ENCODE measurements around the gene MRTFB. TPM values are rescaled to one million over a fixed set of nuclear protein-coding genes. Genes with fewer than 3 reads are reported as not detected.
"Not testable (repeated sequence)": the region's sequence is repeated elsewhere in the genome, so short reads cannot be mapped to it uniquely, and the experiment has no call there.

Gene MRTFB
- total RNA-seq, 1 experiment from 2014 or later: 67.3 TPM

DNA sequence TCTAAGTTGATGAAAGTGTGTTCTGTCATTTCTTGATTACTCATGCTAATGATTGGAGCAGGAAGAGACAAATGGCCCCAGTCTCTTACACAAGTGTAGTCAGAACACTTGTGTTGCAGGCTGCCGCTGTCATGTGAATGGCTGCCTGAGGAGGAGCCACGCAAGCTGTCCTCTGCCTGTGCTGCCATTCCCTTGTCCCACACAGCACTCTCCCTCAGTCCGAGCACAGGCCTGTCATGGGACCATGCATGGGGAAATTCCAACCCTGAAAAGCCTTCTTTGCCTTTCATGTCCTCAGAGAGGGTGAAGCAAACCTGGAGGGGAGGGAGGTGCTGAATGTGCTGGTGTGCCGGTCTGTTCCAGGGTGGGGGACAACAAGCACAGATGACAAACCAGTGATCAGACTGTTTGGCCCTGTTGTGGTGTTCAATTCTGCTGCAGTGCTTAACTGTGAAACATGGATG, 109.4 kb downstream of the MRTFB start:
- Mint-ChIP-seq H3K4me1 (ENCODE audit: low read depth, unreplicated experiment) (no peaks in the 10 kb centered on the region), H3K36me3 (ENCODE audit: insufficient read depth, unreplicated experiment) (no peaks in the 10 kb centered on the region), H3K4me3 (ENCODE audit: low read depth, unreplicated experiment) (no peak overlapping the region), H3K27ac (ENCODE audit: unreplicated experiment) (no peak overlapping the region), H3K27me3 (ENCODE audit: unreplicated experiment) (no peaks in the 10 kb centered on the region), H3K9me3 (ENCODE audit: low read depth, unreplicated experiment) (no peaks in the 10 kb centered on the region)
- TF ChIP-seq, protein P1, sequence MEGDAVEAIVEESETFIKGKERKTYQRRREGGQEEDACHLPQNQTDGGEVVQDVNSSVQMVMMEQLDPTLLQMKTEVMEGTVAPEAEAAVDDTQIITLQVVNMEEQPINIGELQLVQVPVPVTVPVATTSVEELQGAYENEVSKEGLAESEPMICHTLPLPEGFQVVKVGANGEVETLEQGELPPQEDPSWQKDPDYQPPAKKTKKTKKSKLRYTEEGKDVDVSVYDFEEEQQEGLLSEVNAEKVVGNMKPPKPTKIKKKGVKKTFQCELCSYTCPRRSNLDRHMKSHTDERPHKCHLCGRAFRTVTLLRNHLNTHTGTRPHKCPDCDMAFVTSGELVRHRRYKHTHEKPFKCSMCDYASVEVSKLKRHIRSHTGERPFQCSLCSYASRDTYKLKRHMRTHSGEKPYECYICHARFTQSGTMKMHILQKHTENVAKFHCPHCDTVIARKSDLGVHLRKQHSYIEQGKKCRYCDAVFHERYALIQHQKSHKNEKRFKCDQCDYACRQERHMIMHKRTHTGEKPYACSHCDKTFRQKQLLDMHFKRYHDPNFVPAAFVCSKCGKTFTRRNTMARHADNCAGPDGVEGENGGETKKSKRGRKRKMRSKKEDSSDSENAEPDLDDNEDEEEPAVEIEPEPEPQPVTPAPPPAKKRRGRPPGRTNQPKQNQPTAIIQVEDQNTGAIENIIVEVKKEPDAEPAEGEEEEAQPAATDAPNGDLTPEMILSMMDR (IDR thresholded peaks at IDR 0.05; ENCODE audit: unreplicated experiment): no peak
- DNase-seq: no peak
- CTCF ChIA-PET: no interaction called here
- no TSS peak for BruUV-seq (replicated peaks)
- intact Hi-C loops (cut with micrococcal nuclease; ENCODE audit: unreplicated experiment): loop anchor here (10.0 kb wide), 1 partner anchor 226 kb away; no protein-coding TSS in a partner anchor

DNA sequence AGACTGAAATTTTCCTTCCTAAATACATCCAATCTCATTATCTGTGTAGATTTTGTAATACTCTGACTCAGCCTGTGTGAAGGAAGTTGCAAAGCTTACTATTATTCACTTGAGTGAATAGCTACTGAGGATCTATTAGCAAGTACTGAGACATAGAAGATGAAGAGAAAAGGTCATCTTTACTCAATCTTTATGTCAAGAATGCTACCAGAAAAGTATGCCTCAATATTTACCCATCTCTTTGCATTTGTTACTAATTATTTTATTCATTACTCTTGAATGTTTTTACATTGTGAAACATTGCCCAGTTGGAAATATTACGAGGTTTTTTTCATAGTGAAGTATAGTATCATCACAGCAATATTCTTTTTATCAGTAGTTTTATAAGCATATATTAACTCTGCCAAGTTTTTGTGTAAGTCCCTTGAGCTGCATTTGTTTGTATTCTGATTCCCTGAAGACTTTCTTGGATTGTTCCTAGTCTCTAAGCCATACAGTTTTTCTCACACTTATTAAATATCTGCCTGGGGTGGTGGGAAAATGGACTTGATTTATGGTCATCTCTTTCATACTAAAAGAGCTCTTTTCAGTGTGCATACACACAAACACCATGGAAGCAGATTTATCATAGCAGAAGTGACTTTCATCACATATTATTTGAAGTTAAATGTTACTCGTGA, 110.4 kb downstream of the MRTFB start:
- Mint-ChIP-seq H3K4me3 (ENCODE audit: low read depth, unreplicated experiment) (no peak overlapping the region), H3K27me3 (ENCODE audit: unreplicated experiment) (no peaks in the 10 kb centered on the region), H3K9me3 (ENCODE audit: low read depth, unreplicated experiment) (no peaks in the 10 kb centered on the region), H3K27ac (ENCODE audit: unreplicated experiment) (no peak overlapping the region), H3K36me3 (ENCODE audit: insufficient read depth, unreplicated experiment) (no peaks in the 10 kb centered on the region), H3K4me1 (ENCODE audit: low read depth, unreplicated experiment) (peaks cover 9% of the 10 kb centered on the region)
- BruUV-seq (replicated peaks): no TSS peak
- TF ChIP-seq, protein P1 (IDR thresholded peaks at IDR 0.05; ENCODE audit: unreplicated experiment): no peak
- DNase-seq: no peak
- CTCF ChIA-PET: no interaction called here
- intact Hi-C loops (cut with micrococcal nuclease; ENCODE audit: unreplicated experiment): loop anchor here (10.0 kb wide), 1 partner anchor 227 kb away; no protein-coding TSS in a partner anchor

DNA sequence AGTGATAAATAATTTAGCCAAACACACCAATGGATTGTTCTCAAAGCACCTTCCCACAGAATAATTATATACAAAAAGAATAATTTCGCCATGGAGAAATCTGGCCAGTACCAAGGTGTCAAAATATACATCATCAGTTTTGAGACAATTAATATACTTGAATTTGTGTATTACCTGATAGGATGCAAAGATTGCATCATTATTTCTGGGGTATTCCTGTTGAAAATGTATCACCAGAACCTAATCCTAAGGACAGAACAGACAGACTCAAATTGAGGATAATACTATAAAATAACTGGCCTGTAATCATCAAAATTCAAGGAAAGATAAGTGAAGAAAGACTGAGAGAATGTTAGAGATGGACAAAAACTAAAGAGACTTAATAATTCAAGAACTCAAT, 111.9 kb downstream of the MRTFB start:
- TF ChIP-seq, protein P1 (IDR thresholded peaks at IDR 0.05; ENCODE audit: unreplicated experiment): no peak

DNA sequence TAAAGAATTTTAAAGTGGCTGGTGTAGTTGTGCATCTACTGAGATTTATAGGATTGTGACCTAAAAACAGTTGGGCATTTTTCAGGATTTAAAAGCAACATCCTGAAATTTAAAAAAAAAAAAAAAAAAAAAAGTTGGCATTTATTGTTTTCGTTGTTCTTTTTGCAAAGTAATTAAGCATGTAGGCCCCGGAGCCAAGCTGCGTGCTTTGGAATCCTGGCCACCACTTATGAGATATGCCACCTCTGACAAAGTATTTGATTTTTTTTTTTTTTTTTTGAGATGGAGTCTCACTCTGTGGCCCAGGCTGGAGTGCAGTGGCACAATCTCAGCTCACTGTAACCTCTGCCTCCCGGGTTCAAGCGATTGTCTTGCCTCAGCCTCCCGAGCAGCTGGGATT, 112.8 kb downstream of the MRTFB start:
- CTCF ChIA-PET: not testable (repeated sequence)

More for the DNA sequence above, 111.9 kb downstream of the MRTFB start:
- Mint-ChIP-seq H3K27me3 (ENCODE audit: unreplicated experiment) (no peaks in the 10 kb centered on the region), H3K4me3 (ENCODE audit: low read depth, unreplicated experiment) (no peak overlapping the region), H3K4me1 (ENCODE audit: low read depth, unreplicated experiment) (peaks cover 24% of the 10 kb centered on the region), H3K27ac (ENCODE audit: unreplicated experiment) (no peak overlapping the region), H3K9me3 (ENCODE audit: low read depth, unreplicated experiment) (no peaks in the 10 kb centered on the region), H3K36me3 (ENCODE audit: insufficient read depth, unreplicated experiment) (peaks cover 4% of the 10 kb centered on the region)
- intact Hi-C loops (cut with micrococcal nuclease; ENCODE audit: unreplicated experiment): loop anchor here (10.0 kb wide), 1 partner anchor 228 kb away; no protein-coding TSS in a partner anchor
- CTCF ChIA-PET: no interaction called here
- BruUV-seq (replicated peaks): no TSS peak
- no peak for DNase-seq

More for the DNA sequence above, 112.8 kb downstream of the MRTFB start:
- H3K27me3 Mint-ChIP-seq (ENCODE audit: unreplicated experiment); H3K9me3 Mint-ChIP-seq (ENCODE audit: low read depth, unreplicated experiment); H3K27ac Mint-ChIP-seq (ENCODE audit: unreplicated experiment); BruUV-seq (replicated peaks); H3K4me3 Mint-ChIP-seq (ENCODE audit: low read depth, unreplicated experiment); DNase-seq; H3K36me3 Mint-ChIP-seq (ENCODE audit: insufficient read depth, unreplicated experiment): not testable (repeated sequence)
- intact Hi-C loops (cut with micrococcal nuclease; ENCODE audit: unreplicated experiment): loop anchor here (10.0 kb wide), 1 partner anchor 229 kb away; no protein-coding TSS in a partner anchor
- H3K4me1 Mint-ChIP-seq (ENCODE audit: low read depth, unreplicated experiment): peaks cover 30% of the 10 kb centered on the region
